HG03045 (cell line): ENCODE results near the gene UBAC2.
"Not testable (repeated sequence)": the region's sequence is repeated elsewhere in the genome, so short reads cannot be mapped to it uniquely, and the experiment has no call there.

Experiments
- ATAC-seq: cut with Tn5 transposase; IDR thresholded peaks from one replicate; pipeline ENCODE4 v1.9.1; 2021; ENCODE audit warnings: mild to moderate bottlenecking, moderate library complexity; ENCODE audit not compliant: unreplicated experiment

The UBAC2 gene

GRCh38 chr13:99385940-99386339 lies 185.3 kb downstream of the UBAC2 start:
- ATAC-seq: no peak

GRCh38 chr13:99386495-99386894 lies 185.8 kb downstream of the UBAC2 start:
- no peak for ATAC-seq

- ATAC-seq: peak; percentile 64
Measured at GRCh38 chr13:99386911-99387788, 186.5 kb downstream of the UBAC2 start.

GRCh38 chr13:99388334-99388923 lies 187.8 kb downstream of the UBAC2 start:
- no peak for ATAC-seq

- ATAC-seq: not testable (repeated sequence)
Measured at GRCh38 chr13:99389094-99389493, 188.4 kb downstream of the UBAC2 start.

GRCh38 chr13:99389520-99390304 lies 189.1 kb downstream of the UBAC2 start:
- ATAC-seq: no peak

GRCh38 chr13:99390601-99391000 lies 189.9 kb downstream of the UBAC2 start:
- ATAC-seq: no peak

GRCh38 chr13:99391781-99392469 lies 191.3 kb downstream of the UBAC2 start:
- ATAC-seq: no peak

- ATAC-seq: no peak
Measured at GRCh38 chr13:99392470-99393135, 191.9 kb downstream of the UBAC2 start.

- not testable (repeated sequence) for ATAC-seq
Measured at GRCh38 chr13:99393391-99393790, 192.7 kb downstream of the UBAC2 start.

GRCh38 chr13:99393791-99394735 lies 193.4 kb downstream of the UBAC2 start:
- ATAC-seq: no peak

- no peak for ATAC-seq
Measured at GRCh38 chr13:99395436-99395835, 194.8 kb downstream of the UBAC2 start.

GRCh38 chr13:99396446-99396845 lies 195.8 kb downstream of the UBAC2 start:
- ATAC-seq: no peak

GRCh38 chr13:99398071-99398470 lies 197.4 kb downstream of the UBAC2 start:
- no peak for ATAC-seq

- no peak for ATAC-seq
Measured at GRCh38 chr13:99398916-99399622, 198.4 kb downstream of the UBAC2 start.

- ATAC-seq: no peak
Measured at GRCh38 chr13:99399623-99399974, 198.9 kb downstream of the UBAC2 start.

- no peak for ATAC-seq
Measured at GRCh38 chr13:99403458-99403971, 202.9 kb downstream of the UBAC2 start.

GRCh38 chr13:99404005-99404755 lies 203.5 kb downstream of the UBAC2 start:
- no peak for ATAC-seq
